ENCODE measurements around the gene PTH2.

The PTH2 gene

DNA sequence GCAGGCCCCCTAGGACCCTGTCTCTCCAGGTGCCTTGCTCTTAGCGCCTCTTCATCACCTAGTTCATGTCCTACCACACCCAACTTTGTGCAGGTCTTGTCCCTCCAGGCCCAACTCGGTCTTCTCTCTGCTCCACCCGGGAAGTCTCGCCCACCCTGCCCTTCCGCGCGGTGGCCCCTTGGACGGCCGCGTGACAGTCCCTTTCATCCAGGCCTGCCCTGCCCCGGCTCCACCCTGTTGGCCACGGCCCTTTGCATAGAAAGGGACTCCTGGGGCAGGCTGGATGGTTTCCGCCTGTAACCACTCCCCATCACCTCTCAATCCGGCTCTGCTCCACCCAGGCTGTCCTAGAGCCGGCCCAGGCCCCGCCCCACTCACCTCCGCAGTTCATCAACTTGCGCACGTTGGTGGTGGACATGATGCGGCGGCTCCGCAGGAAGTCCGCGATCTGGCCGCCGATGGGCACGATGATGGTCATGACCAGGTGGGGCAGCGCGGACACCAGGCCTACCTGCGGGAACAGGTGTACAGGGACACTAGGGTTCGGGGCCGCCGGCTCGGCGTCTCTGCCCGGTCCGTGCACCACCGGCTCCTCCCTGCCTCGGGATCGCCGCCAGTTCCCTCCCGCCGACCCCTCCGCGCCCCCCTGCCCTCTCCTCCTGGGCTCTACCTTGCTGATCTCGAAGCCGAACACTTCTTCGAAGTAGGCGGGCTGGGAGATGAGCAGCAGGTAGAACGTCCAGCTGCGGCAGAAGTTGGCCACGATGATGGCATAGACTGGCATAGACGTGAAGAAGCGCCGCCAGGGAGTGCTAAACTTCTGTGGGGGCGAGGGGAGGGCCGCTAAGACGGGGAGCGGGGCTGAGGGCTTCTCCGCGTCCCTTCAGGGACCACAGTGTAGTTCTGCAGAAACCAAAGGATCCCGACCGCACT lies 9.2 kb upstream of the PTH2 start:
- no peak for DNase-seq

DNA sequence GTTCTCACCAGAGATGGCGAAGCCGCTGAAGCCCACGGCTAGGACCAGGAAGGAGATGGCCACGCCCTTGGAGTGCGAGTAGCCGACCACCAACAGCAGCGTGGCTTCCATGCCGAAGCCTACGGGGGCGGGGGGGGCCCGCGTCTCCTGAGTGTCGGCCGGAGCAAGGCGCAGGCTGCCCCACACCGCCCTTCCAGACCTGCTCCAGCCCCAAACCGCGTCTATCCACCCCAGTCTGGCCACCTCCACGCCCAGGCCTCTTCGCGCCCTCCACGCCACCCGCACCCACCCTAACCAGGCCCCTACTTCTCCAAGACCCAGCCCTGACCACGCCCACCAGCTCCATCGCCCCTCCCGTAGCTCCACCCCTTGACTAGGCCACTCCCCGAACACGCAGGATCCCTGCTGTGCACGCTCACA lies 8.1 kb upstream of the PTH2 start:
- peak in 2 of 58 donors; percentile 23 to 30 for DNase-seq

DNA sequence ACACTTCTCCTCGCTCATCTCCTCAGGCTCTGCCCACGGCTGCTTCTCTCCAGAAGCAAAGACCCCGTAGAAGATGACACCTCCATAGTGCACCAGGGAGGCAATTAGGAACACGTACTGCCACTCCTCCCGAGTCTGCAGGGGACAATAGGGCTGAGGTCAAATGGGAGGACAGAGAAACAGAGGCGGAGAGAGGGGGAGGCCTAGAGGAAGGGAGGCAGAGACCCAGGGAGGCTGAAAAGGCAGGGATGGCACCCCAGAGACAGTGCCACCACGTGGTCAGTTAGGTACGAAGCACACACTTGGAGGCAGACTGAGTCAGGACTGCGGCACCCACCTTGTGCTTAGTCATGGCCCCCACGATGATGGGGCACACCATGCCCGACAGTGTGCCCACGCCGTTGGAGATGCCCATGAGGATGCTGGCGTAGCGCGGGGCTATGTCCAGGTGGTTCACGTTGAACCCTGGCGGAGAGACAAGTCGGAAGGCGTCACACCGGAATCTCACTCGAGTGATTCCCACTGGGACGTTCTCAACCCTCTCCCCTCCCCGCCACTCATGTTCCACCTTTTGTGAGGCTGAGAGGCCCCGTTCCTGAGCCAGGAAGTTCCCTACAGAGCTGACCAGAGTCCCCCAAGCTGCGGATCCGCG lies 7.6 kb upstream of the PTH2 start:
- DNase-seq, result peak in 6 of 58 donors; percentile 7 to 38 (median 21)

DNA sequence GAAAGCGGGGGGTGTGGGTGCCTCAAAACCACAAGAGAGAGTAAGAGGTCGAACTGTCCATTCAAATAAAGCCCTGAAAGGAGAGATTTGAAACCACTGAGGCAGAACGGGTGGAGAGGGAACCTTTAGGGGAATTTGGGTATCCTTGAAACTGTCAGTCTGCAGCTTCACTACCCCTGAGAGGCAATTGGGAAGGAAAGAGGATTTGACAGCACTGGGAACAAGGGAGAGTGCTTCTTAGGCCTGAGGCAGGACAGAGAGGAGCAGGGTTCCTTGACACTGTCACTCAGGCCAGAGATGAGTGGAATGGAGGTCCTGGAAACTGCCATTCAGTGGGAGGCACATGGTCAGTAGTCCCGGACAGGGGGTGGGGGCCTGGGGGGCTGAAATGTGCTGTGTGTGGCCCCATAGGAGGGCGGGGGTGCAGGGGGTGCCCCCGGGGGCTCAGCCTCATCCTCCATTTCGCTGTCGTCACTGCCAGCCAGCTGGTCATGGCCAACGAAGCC lies 7.0 kb upstream of the PTH2 start:
- no peak for DNase-seq

DNA sequence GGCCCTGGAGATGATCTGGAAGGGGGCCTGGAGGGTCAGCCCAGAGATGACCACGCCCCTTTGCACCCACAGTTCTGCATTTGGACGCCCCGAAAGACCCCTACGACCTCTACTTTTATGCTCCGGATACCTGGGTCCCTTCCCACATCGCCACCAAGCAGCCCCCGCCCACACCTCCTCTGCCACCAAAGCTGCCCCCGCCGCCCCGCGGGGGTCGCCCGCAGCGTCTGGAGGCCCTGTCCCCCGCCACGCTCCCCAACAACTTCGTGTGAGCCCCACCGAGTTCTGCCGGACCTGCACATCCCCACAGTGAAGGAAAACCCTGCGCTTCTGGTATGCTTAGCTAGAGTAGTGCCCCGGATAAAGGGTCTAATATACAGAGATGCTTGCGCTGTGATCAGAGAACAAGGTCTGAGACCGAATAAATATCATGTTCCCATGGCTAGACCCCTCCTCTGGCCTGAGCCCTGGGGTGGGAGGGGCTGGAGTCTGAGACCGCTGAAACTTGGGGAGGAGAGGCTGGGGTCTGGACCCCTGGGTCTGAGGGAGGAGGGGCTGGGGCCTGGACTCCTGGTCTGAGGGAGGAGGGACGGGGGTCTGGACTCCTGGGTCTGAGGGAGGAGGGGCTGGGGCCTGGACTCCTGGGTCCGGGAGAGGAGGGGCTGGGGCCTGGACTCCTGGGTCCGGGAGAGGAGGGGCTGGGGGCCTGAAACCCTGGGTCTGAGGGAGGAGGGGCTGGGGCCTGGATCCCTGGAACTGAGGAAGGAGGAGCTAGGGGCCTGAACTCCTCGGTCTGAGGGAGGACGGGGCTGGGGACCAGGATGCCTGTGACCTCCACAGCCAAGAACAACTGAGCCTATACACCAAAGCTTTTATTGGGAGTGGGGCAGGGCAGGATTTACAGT lies 5.6 kb upstream of the PTH2 start:
- peak in 1 of 58 donors; percentile 25 for DNase-seq

DNA sequence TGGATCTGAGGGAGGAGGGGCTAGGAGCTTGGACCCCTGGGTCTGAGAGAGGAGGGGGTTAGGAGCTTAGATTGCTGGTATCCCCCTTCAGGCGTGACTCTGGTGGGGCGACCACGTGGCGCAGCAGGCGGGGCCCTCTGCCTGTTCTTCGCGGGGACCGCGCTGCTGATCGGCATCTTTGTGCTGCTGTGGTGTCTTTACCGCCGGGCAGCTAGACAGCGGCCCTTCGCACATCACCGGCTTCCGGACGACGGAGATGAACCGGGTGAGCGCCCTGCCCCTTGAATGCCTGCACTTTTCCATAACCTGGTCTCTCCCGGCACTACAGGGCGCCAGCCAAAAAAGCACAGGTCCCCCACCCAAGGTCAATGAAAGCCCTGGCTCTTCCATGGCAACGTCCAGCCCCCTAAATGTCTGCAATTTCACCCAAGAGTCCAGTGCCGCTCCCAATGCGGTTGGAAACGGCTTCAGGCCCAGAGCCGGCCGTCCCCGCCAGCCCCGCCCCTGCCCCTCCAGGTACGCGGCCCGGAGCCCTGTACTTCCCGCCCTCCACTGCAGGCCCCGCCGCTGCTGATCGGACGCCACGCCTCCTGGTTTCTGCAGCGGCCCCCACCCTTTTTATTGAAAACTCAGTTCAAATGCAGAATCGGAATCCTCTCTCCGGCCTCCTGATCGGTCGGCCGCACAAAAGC lies 4.8 kb upstream of the PTH2 start:
- DNase-seq, result peak in 3 of 58 donors; percentile 7 to 13 (median 9)

DNA sequence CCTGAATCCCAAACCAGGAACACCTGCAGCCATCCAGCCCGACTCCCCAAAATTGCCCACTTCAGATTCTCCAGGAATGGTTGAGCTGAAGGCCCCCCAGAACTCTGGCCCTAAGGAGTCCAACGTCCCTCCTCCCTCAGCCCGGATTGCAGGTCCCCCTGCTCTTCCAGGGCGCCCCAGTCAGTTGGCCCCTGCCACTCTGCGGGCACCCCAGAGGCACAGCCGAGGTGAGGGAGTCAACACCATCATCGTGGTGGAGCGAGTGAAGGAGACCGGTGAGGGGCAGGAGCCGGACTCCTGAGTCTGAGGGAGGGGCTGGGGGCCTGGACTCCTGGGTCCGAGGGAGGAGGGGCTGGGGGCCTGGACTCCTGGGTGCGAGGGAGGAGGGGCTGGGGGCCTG lies 4.1 kb upstream of the PTH2 start:
- DNase-seq, result no peak

DNA sequence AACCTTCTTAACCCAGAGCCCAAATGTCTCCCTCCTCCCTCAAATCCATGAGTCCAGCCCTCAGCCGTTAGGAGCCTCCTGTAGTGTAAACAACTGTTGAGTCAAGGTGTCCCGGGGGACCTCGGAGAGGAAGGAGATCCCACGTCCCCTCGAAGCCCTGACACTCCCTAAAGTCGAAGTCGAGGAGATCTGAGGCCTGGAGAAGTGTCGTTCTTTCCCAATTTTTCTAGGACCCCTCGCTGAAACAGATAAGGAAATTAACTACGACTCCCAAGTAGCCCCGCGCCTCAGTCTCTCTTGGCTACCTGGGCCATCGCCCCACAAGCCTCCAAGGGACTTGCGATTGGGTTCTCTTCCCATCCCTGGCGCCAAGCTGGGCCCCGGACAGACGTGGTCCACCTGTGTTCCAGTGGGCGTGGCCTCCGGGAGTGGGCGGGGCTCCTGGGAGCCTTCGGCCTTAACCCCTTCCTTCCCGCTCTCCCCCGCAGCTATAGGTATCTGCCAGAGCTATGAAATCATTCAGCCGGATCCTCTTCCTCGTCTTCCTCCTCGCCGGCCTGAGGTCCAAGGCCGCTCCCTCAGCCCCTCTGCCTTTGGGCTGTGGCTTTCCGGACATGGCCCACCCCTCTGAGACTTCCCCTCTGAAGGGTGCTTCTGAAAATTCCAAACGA lies 2.8 kb upstream of the PTH2 start:
- DNase-seq, result no peak

DNA sequence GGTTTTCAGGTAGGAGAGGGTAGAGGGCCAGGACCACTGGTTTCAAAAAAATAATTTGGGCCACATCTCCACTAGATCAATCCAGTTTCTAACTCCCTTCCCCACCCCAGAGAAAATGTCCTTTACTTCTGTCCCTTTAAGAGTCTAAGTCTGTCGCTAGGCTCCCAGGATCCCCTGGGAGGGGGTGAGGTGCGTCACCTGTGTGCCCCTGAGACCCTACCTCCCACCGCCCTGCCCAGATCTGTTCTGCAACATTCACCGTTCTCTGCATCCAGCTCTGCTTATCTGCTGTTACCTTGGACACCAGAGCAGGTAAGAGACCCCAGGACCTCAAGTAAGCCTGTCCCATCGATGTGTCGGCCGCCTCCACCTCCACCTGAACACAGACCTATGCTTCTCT lies 1.9 kb upstream of the PTH2 start, which contains the start of gene GFY:
GFY (plus strand) TSS at position 211 of the 400 bp plus-strand sequence. CDS start 1,043 bp downstream, outside the sequence.
- DNase-seq, result no peak

DNA sequence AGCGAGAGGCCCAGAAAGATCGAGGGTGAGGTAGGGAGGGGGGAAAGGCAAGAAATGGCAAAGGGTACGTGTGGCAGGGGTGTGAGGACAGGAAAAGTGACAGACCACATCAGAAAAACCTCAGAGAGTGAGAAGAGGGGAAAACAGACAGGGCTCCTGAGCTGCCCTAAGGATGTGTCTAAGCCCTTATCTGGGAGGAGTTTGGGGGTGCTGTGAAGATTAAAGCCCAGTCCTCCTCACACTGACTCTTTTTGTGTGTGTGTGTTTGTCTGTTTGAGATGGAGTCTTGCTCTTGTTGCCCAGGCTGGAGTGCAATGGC lies 703 bp upstream of the PTH2 start:
- DNase-seq, result no peak

DNA sequence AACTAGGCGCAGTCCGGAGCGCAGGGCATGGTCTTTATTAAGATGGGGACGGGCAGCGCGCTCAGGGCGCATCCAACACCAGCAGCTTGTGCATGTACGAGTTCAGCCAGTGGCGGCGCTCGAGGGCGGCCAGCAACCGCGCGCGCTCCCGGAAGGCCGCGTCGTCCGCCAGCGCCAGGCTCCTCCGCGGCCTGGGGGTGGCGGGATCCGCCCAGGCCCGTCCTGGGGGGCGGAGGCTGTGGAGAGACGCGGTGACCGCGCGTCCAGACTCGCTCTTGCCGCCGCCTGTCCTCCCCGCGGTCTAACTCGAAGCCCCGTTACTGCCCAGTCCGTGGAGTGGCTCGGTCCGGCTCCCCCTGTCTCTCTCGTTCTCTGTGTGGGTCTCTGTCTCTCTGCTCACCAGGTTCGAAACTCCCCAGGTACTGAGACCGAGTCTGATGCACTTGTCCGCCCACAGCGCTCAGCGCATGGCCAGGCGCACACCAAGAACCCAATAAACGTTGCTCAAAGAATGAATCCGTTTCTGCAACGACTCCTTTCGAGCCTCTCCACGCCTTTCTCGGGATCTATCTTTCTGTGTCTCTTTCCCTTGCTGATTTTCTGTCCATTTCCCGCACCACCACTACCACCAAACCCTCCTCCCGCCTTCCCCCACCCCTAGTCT lies 702 bp downstream of the PTH2 start:
- peak in 8 of 58 donors; percentile 5 to 45 (median 10) for DNase-seq

DNA sequence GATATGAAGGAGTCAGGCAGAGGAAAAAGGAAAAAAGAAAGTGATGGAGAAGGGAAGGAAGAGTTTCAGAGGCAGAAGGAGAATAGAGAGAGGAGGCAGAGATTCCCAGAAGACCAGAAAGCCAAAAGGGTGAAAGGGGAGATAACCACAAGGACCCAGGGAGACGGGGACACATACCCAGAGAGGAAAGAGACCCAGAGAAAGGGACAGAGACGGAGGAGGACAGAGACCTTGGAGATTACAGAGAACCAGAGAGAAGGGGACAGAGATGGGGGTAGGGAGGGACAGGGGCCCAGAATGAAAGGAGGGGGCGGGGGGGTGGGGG lies 1.4 kb downstream of the PTH2 start:
- DNase-seq, result no peak

DNA sequence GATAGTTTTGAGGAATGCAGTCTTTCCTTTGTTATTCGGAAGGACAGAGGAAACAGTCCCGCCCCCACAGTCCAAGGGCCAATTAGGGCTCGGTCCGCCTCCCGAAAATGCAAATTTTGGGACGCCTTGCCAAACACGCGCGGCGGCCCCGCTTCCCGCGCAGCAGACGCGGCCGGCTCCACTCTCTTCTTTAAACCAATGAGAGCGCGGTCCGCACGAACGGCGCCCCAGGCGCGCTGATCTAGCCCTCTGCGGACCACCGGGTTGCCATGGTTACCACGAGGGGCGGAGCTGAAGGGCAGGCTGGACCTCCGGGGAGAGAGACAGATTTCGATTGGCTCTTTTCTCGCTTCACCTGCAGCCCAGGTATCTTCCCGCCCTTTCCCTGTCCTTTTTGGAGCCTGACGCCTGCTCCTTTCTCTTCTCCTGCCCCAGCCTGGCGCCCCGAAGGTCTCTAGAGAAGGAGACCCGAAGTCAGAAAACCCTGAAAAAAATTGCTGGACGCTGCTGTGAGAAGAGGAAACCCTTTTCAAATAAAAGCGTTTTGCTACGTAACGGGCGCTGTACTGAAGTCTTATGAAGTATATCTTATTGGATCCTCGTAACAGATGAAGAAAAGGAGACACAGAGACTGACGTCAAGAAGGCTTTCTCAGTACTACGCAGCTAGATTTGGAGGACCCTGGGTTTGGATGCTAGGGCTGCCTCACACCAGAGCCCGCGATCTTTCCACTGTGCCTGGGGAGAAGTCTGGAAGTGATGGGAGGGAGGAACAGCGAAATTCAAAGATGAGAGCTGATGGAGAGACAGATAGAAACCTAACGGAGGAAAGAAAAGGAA lies 2.0 kb downstream of the PTH2 start:
- peak in 7 of 58 donors; percentile 8 to 36 (median 24) for DNase-seq

DNA sequence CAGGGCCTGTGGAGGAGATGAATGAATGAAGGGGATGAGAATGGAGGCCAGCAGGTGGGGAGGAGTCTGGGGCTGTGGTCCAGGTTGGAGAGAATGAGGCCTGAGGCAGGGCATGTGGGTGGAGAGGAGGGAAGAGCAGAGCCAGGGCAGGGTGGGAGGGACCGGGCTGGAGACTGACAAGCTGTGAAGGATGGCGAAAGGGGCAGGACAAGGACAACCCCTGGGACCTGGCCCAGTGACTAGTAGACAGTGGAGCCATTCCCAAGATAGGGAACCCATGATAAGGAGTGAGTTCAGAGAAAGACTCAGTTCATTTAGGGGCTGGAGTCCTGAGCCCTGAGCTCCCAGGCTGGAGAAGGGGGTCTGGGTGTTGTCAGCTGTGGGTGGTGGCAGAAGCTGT lies 3.0 kb downstream of the PTH2 start:
- DNase-seq, result no peak

DNA sequence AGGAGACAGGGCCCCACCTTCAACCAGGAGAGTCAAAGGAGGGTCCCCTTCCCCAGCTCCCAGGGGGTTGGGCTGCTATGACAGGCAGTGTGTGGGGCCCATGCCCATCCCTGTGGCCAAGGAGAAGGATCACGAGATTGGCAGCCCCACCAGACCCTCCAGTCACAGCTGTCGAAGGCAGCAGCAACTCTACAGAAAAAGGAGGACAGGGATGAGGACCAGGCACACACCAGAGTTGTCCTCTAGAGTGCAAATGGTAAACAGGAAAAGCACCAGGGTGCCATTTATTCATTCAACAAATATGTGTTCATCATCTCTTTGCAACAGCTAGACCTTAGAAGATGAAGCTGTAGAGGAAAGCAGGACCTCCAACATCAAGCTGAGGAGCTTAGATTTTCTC lies 4.1 kb downstream of the PTH2 start:
- no peak for DNase-seq

DNA sequence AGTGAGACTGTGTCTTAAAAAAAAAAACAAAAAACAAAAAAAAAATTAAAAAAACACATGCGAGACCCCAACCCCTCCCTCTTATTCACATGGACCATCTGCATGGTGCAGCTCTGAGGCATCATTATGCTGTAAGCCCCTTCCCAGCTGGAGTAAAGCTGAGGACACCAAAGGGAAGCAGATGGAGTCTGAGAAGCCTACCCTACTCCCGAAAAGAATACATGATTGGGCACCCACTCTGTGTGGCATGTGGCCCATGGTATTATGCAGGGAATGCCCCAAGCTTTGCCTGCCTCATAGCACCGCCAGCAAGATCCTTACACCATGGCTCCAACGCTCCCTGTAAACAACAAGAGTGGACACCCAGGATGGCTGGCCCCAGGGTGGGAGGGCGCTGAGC lies 4.7 kb downstream of the PTH2 start:
- DNase-seq, result no peak

DNA sequence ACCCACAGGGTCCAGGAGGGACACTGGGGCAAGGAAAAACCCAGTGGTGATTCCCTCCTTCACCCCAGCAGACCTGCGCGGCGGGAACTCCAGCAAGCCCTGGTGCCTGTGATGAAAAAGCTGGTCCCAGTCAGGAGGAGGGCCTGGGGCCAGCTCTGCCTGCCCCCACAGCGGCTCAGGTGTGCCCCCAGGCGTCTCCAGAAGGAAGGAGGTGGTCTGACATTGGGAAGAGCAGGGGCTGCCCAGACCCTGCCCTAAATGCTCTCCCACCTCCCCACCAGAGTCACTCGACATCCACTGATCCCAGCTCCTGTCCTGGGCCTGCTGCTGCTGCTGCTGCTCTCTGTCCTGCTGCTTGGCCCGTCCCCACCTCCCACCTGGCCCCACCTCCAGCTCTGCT lies 6.2 kb downstream of the PTH2 start:
- DNase-seq, result no peak

DNA sequence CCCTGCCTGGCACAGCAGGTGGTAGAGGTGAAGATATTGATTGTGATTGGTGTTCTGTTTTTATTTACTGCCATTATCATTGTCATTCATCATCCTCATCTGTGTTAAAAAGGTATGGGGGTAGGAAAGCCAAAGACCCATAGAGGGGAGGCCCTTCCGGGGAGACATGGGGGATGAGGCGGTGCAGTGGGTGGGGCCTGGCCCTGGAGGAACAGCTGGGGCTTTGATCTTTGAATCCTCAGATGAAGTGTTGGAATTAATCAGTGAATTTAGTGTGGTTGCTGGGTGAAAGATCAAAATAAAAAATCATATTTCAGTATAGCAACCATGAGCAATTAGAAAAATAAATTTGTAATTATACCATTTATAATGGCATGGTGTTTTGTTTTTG lies 7.4 kb downstream of the PTH2 start:
- no peak for DNase-seq
